Rectal smooth muscle tissue (tissue), 1 donor: ENCODE results near the gene KRAS.

ENCODE experiments used
- H3K27ac ChIP-seq: one replicate; pipeline ENCODE4 v1.7.0; 2013; ENCODE audit warnings: low read depth, low read length, inconsistent platforms
- H3K27me3 ChIP-seq: one replicate; pipeline ENCODE4 v1.7.0; 2013; ENCODE audit warnings: low read length; ENCODE audit not compliant: control insufficient read depth, insufficient read depth
- H3K36me3 ChIP-seq: one replicate; pipeline ENCODE4 v1.7.0; 2013; ENCODE audit warnings: low read length; ENCODE audit not compliant: control insufficient read depth, insufficient read depth
- H3K4me1 ChIP-seq: one replicate; pipeline ENCODE4 v1.7.0; 2013; ENCODE audit warnings: low read length; ENCODE audit not compliant: control insufficient read depth, insufficient read depth
- H3K4me3 ChIP-seq: one replicate; pipeline ENCODE4 v1.7.0; 2013; ENCODE audit warnings: low read length
- H3K9ac ChIP-seq: one replicate; pipeline ENCODE4 v1.7.0; 2013; ENCODE audit warnings: low read length

Gene KRAS

DNA sequence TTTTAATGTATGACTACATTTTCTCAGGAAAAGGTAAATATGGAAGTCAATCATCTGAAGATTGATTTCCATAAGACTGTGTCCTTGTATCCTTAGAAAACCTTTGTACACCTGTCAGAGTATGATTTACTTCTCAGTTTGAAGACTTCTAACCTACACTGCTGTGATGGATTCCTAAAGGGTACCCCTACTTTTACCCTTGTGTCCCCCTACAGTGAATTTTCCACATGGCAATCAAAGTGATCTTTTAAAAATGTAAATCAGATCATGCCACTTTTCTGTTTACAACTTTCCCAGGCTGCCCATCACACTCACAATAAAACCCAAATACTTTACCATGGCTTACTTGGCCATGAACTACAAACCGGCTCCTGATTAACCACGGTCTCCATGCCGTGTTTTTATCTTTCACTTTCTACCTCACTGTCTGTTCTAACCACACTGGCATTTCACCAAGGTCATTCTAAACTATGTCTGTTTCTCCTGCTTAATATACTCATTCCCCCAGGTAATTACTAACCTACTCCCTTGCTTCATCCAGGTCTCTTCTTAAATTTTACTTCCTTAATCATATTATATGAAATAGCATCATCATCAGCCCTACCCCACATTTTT lies 63.8 kb downstream of the KRAS start:
- no peak overlapping the region for H3K9ac ChIP-seq
- no peaks in the 10 kb centered on the region for H3K27me3 ChIP-seq
- H3K27ac ChIP-seq, result no peak overlapping the region
- no peaks in the 10 kb centered on the region for H3K4me1 ChIP-seq
- H3K36me3 ChIP-seq, result no peaks in the 10 kb centered on the region
- H3K4me3 ChIP-seq, result no peak overlapping the region

DNA sequence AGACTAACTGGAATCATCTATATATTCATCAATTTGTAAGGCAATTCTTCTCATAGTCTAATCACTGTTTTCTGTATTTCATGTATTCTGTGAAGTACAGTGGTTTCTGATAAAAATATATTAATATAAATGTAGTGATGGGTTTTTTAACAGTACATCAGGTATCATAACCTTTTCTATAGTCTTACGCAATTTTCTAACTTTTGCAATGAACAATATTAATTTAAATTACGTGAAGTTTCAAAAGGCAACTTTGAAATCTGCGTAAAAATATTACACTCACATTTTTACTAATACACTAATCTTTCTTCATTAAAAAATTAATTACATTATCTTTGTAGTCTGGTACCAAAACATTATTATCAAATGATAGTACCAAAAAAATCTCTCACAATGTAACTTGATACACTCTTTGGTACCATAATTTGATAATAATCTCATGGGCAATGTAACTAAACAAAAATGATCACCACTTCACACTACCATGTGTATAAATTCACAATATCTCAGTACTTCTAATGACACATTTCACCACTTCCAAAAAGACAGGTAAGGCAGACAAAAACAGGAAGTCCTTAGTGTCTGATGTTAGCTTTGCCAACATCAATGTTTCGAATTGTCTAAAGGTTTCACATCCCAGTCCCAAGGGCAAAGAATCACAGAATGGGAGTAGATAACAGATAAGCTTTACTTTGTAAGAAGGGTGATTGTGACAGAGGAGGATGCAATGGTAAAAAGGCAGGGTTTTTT lies 64.5 kb downstream of the KRAS start:
- Histone ChIP-seq H3K4me1 (no peaks in the 10 kb centered on the region), H3K36me3 (no peaks in the 10 kb centered on the region), H3K4me3 (no peak overlapping the region), H3K9ac (no peak overlapping the region), H3K27ac (no peak overlapping the region), H3K27me3 (no peaks in the 10 kb centered on the region)

DNA sequence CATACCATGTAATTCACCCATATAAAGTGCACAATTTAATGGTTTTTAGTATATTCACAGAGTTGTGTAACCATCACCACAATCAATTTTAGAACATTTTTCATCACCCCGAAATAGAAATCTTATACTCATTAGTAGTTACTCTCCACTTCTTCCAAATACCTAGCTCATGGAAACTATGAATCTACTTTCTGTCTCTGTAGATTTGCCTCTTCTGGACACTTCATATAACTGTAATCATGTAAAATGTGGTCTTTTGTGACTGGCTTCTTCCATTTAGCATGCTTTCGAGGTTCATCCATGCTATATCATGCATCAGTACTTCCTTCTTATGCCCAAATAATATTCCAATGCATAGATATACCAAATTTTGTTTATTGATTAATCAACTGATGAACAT lies 66.6 kb downstream of the KRAS start:
- no peaks in the 10 kb centered on the region for H3K27me3 ChIP-seq
- H3K27ac ChIP-seq, result no peak overlapping the region
- H3K9ac ChIP-seq, result no peak overlapping the region
- H3K4me1 ChIP-seq, result no peaks in the 10 kb centered on the region
- H3K36me3 ChIP-seq, result no peaks in the 10 kb centered on the region
- no peak overlapping the region for H3K4me3 ChIP-seq

DNA sequence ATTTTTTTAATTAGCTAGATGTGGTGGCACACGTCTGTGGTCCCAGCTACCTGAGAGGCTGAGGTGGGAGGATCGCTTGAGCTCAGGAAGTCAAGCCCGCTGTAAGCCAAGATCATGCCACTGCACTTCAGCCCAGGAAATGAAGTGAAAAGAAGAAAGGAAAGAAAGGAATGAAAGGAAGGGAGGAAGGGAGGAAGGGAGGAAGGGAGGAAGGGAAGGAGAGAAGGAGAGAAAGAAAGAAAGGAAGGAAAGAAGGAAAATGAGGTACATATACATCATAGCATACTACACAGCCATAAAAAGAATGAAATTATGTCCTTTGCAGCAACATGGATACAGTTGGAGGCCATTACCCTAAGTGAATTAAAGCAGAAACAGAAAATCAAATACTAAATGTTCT lies 68.0 kb downstream of the KRAS start:
- H3K9ac ChIP-seq, result no peak overlapping the region
- no peak overlapping the region for H3K27ac ChIP-seq
- H3K4me1 ChIP-seq, result no peaks in the 10 kb centered on the region
- H3K27me3 ChIP-seq, result no peaks in the 10 kb centered on the region
- no peaks in the 10 kb centered on the region for H3K36me3 ChIP-seq
- H3K4me3 ChIP-seq, result no peak overlapping the region

DNA sequence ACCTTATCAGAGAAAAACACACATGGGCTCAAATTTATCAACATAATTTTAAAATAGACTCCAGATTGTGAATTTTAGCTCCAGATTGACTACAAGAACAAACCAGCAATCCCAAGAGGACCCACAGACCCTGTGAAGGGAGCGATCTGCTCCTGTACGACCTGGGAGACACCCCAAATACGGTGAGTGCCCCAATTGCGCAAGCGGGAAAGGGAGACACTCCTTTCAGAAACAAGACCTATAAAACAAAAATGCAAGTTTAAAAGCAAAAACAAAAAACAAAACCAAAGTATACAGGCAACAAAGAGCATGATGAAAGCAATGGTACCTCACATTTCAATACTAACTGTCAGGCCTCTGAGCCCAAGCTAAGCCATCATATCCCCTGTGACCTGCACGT lies 87.9 kb downstream of the KRAS start:
- no peaks in the 10 kb centered on the region for H3K4me1 ChIP-seq
- H3K36me3 ChIP-seq, result no peaks in the 10 kb centered on the region
- H3K9ac ChIP-seq, result no peak overlapping the region
- H3K27me3 ChIP-seq, result no peaks in the 10 kb centered on the region
- H3K27ac ChIP-seq, result no peak overlapping the region
- no peak overlapping the region for H3K4me3 ChIP-seq

DNA sequence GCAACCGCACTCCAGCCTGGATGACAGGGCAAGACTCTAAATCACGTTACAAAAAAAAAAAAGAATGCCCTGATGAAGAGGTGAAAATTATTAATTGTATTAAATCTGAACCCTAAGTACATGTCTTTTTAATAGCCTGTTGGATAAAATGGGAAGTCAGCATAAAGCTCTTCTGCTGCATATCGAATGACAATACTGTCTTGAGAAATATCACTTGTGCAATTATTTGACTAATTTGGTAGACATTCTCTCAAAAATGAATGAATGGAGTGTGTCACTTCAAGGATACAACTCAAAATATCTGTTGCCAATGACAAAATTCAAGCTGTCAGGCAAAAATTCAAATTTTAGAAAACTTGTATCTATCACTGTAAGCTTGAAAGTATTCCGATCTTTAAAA lies 94.7 kb downstream of the KRAS start:
- Histone ChIP-seq H3K9ac (no peak overlapping the region), H3K27ac (no peak overlapping the region), H3K4me1 (no peaks in the 10 kb centered on the region), H3K4me3 (no peak overlapping the region), H3K36me3 (no peaks in the 10 kb centered on the region), H3K27me3 (no peaks in the 10 kb centered on the region)

DNA sequence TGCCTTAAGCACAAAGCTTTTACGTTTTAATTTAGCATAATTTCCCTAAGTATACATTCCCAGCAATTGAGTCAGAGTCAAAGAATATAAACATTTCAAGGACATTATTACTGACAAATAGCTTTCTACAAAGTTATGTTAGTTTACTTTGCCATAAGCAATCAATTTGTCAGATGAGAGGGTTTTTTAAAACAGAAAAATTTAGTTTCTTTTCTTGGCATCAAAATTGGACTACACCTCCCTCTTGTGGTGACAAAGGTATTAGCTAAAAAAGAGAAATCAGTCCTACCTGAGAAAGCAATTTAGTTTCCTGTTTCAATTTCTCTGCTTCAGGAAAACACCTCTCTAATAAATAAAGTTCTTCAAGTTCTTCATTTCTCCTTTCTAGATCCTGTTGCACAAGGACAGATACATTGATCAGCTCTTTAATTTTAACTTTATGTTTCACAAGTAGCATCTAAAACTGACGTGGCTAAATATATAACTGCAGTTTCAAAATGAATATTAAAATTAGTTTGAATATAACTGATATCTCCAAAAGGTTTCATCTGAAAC lies 95.6 kb downstream of the KRAS start:
- Histone ChIP-seq H3K4me1 (no peaks in the 10 kb centered on the region), H3K4me3 (no peak overlapping the region), H3K27ac (no peak overlapping the region), H3K9ac (no peak overlapping the region), H3K36me3 (no peaks in the 10 kb centered on the region), H3K27me3 (no peaks in the 10 kb centered on the region)
